Stimulated activated CD4-positive, alpha-beta T cell treated with anti-CD3 and anti-CD28 coated beads, Interleukin-12 subunit alpha, Interleukin-12 subunit beta, amount 100 ng/mL, for 24 hours (primary cell): ENCODE results near the gene TSACC.
A peak's percentile ranks its signal among the peaks of the same experiment; 100 is the strongest.

Experiments used
- DNase-seq, 2 experiments: peaks; one replicate each; pipeline ENCODE4 v3.0.0-alpha.2; 2020; ENCODE audit warnings: low read depth in 2 of 2

TSACC gene

GRCh38 chr1:156376146-156376545 lies 37.8 kb downstream of the TSACC start:
- no peak for DNase-seq

- DNase-seq = no peak
Observed at GRCh38 chr1:156376958-156377919, 38.9 kb downstream of the TSACC start.

- DNase-seq = no peak
Observed at GRCh38 chr1:156378557-156378956, 40.2 kb downstream of the TSACC start.

DNA sequence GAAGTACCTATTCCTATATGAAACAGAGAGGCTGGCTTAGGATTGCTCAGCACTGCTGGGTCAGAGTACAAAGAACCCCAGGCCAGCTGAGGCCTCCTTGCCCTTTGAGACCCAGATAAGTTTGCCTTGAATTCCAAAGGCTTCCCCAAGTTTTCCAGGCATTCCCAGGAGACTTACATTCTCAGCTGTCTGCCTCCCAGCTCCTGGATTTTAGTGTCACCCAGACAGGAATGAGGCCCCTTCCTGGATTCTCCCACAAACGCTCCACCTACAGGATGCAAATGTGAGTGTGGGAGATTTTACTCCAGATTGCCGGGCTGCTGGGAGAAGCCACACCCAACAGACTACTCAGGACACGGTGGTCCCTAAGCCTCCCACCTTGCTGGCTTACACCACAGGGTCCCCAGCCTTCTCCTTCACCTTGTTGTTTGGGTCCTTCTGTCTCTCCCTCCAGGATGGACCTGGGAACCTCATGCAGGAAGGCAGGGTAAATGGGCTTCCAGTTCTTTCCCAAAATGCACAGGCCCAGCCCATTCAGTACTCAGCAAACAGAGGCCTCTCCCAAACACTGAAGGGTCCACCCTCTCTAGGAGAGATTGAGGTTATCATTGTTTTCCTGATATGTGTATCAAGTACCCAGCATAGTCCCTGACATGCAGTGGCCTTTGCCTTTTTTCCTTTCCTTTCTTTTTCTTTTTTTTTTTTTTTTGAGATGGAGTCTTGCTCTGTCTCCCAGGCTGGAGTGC lies 41.3 kb downstream of the TSACC start:
- no peak for DNase-seq

DNA sequence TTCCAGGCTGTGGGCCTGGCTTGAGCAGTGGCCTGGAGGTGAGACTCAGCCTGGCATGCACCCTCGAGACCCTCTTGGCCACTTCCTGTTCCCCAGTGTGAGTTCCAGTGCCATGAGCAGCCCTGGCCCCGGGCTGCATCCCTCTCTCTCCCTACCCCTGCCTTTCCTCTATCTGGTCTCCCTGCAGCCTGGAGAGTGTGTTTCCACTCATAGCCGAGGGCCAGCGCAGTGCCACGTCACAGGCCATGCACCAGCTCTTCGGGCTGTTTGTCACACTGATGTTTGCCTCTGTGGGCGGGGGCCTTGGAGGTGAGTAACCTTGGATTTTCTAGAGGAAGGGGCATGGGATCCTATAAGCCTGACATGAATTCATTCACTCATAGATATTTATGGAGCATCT lies 44.2 kb downstream of the TSACC start:
- DNase-seq = no peak

DNA sequence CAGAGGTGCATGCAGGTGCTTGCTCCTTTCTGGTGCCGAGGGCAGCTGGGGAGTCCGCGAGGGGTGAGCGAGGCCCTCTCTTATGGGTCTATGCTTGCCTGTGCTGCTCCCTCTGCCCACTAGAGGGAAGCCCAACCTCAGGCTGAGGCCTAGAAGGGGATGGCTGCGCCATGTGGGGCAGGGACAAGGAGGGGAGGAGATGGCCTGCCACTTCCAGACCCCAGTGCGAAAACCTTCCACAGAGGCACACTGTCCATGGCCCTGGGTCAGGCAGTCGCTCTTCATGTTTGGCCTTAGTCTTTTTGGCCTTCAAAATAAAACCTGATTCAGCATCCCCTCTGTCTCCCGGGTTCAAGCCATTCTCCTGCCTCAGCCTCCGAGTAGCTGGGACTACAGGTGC lies 44.7 kb downstream of the TSACC start:
- peak; percentile 40 to 64 for DNase-seq

- DNase-seq = no peak
Observed at GRCh38 chr1:156384007-156384406, 45.7 kb downstream of the TSACC start.

DNA sequence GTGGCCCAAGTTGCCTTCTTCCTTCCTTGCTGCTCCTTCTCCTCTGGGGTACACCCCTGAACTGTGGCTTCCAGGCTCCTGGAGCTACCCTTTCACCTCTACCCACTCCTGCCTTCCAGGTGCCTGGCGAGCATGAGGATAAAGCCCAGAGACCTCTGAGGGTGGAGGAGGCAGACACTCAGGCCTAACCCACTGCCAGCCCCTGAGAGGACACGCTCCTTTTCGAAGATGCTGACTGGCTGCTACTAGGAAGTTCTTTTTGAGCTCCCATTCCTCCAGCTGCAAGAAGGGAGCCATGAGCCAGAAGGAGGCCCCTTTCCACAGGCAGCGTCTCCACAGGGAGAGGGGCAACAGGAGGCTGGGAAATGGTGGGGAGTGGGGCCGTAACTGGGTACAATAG lies 46.3 kb downstream of the TSACC start:
- no peak for DNase-seq

DNA sequence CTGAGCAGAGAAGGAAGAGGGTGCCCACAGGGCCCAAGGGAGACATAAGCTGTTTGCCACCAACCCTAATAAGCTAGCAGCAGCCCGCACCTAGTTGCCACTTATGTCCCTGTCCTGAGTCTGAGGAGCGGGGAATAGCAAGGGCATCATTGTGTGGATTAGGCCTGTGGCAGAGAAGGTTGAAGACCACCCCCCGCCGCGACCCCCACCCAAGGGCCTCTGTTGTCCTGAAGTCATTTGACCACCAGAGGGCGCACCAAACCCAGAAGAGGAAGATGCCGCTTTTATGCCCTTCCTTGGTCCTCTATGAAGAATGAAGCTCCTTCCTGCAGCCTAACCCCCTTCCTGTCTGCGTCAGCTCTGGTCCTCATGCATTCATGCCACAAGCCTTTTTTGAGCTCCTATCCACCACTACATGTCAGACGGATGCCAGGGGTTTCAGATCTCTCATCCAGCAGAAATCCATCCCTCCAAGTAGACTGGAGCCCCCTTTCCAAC lies 47.3 kb downstream of the TSACC start:
- DNase-seq = peak; percentile 54 to 66

GRCh38 chr1:156386134-156386901 lies 48.0 kb downstream of the TSACC start:
- no peak for DNase-seq

DNA sequence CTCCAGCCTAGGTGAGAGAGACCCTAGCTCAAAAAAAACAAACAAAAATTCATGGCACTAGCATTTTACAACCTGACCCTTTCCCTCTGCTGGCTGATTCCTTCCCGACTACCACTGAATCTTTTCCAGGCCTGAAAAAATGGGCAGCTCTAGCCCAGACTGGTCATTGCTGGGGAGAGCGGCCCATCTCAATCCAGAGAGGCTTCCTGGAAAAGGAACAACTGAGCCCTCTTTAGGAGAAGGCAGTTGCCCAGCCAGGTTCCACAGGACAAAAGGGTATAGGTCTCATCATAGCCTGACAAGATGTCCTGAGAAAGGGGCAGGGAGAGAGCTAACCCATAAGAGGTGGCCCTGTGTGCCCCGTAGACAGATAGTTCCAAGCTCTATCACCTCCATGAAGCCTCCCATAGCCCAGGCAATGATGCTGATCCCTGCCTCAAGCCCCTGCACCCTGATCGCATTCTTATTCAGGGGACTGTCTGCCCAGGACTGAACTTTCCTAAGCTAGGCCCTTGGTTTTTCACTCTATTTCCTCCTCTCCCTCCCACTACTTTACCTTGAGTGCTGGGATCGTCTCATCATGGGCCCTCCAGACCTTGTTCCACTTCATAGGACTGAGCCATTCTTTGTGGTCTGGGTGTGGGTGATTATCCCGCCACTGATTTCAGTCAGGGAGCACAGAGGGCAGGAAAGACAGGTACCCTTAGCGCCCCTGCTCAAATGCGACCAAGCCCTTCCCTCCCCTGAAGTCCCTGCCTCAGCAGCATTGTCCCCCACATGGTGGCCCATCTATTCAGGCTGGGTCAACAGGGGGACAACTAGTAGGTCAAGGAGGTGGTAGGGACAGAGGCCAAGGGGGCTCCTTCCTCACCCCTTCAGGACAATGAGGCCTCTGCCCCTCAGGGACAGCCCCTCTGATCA lies 48.9 kb downstream of the TSACC start:
- no peak for DNase-seq

- no peak for DNase-seq
Observed at GRCh38 chr1:156387870-156388173, 49.5 kb downstream of the TSACC start.

GRCh38 chr1:156388174-156389137 lies 50.1 kb downstream of the TSACC start:
- DNase-seq = no peak

DNA sequence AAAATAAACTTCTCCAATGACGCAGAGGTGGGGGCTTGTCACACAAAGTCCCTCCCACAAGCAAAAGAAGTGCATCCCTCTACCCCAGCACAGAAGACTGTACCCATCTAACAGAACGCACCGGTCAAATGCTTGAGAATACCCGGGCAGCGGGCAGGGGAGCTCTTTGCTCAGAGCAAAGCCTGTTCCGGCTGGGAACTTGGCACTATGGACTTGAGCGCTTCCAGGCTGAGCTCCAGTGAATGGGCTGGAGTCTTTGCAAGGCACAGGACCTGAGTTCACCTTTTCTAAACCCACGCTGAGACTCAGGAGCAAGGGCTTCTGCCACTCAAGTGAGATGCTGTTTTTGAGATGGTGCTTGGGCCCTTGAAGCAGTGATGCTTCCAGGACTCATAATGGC lies 51.0 kb downstream of the TSACC start:
- no peak for DNase-seq

- no peak for DNase-seq
Observed at GRCh38 chr1:156390469-156391365, 52.4 kb downstream of the TSACC start.

GRCh38 chr1:156391366-156391677 lies 53.0 kb downstream of the TSACC start:
- DNase-seq = no peak

DNA sequence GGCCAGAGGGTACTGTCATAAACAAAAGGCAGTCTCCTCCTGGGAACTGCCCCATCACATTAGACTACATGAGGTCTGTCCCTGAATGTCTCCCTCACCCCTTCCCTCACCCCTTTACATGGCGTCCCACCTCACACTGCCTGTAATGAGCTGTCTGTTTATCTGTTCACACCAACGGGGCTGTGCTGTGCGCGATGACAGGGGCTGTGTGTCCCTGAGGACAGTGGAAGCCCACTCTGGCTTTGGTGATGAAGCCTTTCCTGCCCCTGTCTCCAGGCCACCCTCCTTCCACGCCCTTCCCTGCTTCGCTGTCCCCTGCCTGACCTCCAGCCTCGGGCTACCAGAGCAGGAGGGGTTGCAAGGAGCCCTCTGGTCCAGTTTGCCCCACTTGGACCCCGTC lies 53.4 kb downstream of the TSACC start:
- DNase-seq = no peak

DNA sequence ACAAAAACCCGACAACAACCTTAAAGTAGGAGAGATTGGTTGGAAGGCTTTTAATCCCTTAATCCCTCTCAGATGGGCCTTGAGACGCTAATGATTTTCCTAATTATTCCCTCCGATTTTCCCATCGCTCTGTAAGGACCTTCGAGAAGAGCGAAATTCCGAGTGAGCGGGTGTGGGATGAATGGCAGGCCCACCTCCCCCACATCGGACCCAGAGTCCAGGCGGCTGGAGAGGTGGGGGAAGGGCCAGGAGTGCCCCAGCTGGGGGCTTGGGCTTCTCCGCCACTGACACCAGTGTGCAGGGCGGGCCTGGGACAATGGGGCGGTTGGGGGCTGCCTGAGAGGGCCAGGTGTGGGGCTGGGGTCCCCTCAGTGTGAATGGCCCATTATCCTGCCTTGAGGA lies 54.1 kb downstream of the TSACC start:
- DNase-seq = no peak

GRCh38 chr1:156393095-156393494 lies 54.8 kb downstream of the TSACC start:
- DNase-seq = no peak
